Measurements from ENCODE around the gene LPP. TPM values are rescaled to one million over a fixed set of nuclear protein-coding genes. Genes with fewer than 3 reads are reported as not detected.

LPP gene
- total RNA-seq, 4 donors from 2014 or later = 45.9 to 81.1 (median 63.0) TPM

DNA sequence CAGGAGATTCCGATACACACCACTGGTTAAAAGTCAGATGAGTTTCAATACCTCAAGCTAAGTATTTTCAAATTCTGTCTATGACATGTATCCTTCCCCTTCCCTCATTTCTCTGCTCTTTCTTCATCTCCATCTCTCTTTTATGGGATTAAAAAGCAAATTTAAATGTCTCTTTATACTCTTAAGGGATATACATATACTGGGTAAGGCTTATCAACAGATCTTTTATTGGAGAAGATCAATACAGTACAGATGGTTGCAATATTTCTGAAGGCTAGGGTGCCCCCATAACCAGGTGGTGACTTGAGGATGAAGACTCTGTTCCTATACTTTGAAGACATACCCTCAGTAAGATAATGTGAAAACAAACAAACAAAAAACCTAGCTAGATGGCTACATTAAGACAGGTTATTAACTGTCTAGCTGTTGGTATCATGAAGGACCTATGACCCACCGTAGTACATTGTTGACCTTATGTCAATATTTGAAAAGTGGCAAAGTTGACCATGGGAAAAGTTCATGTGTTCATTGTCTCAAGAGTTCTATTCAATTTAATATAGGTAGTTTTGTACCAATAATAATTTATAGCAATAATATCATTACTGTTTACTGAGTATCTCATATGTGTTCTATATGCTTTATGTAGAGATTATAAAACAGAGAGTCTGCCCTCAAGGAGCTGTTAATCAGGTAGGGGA, 319.8 kb downstream of the LPP start:
- no peak overlapping the region for H3K4me3 ChIP-seq (ENCODE audit: low read depth, poor library complexity, severe bottlenecking)
- no peak for DNase-seq (ENCODE audit: low spot score in 2 of 2)
- WGBS, 2 donors = 96 to 98% methylated on average over 2 of the region's 2 CpGs
- TF ChIP-seq POLR2A (IDR thresholded peaks at IDR 0.05) = no peak
- TF ChIP-seq, protein P1, sequence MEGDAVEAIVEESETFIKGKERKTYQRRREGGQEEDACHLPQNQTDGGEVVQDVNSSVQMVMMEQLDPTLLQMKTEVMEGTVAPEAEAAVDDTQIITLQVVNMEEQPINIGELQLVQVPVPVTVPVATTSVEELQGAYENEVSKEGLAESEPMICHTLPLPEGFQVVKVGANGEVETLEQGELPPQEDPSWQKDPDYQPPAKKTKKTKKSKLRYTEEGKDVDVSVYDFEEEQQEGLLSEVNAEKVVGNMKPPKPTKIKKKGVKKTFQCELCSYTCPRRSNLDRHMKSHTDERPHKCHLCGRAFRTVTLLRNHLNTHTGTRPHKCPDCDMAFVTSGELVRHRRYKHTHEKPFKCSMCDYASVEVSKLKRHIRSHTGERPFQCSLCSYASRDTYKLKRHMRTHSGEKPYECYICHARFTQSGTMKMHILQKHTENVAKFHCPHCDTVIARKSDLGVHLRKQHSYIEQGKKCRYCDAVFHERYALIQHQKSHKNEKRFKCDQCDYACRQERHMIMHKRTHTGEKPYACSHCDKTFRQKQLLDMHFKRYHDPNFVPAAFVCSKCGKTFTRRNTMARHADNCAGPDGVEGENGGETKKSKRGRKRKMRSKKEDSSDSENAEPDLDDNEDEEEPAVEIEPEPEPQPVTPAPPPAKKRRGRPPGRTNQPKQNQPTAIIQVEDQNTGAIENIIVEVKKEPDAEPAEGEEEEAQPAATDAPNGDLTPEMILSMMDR (IDR thresholded peaks at IDR 0.05) = no peak
- intact Hi-C loops (cut with DNase I; ENCODE audit: low total_unique reads) = no loop called here

DNA sequence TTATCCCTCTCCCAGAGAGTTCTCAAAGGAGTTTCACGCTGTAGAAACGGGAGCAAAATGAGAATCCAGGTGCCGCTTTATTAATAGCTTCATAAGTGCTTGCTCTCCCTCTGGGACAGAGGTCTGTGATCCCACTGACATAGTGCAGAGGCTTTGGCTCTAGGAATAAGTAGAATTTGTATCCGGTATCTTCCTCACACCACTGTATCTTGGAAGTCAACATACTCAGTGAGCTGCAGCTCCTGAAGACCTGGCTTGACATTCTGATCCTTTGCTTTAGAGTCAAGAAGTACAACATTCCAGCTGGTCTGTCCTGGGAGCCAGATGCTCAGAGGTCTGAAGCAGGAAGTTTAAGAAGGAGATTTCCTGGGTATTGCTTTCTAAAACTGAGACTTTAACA, 323.0 kb downstream of the LPP start:
- H3K4me3 ChIP-seq (ENCODE audit: low read depth, poor library complexity, severe bottlenecking) = no peak overlapping the region
- DNase-seq (ENCODE audit: low spot score in 2 of 2) = no peak
- TF ChIP-seq, protein P1 (IDR thresholded peaks at IDR 0.05) = no peak
- TF ChIP-seq POLR2A (IDR thresholded peaks at IDR 0.05) = no peak
- WGBS, 2 donors = 69 to 86% methylated on average over 4 of the region's 4 CpGs
- intact Hi-C loops (cut with DNase I; ENCODE audit: low total_unique reads) = no loop called here

DNA sequence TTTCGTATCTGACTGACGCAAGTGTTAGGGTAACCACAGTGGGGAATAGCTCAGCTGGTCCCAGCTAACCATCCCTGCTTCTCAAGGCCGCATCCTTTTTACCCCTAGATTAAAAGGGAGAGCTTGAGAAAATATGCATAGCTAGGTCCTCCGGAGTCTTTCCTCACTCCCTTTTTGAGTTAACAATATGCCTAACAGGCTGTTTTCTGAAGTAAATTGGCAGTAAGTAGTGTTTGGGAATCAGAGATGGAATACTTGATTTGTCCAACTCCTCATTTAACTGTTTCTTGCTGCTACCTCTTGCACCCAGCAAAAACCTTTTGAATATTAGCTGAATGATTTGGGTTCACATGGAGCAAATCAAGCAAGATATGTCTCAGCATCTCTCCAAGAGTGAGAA, 326.1 kb downstream of the LPP start:
- WGBS, 2 donors = 92 to 93% methylated on average over 4 of the region's 4 CpGs
- TF ChIP-seq, protein P1 (IDR thresholded peaks at IDR 0.05) = no peak
- TF ChIP-seq POLR2A (IDR thresholded peaks at IDR 0.05) = no peak
- intact Hi-C loops (cut with DNase I; ENCODE audit: low total_unique reads) = no loop called here
- no peak for DNase-seq (ENCODE audit: low spot score in 2 of 2)
- no peak overlapping the region for H3K4me3 ChIP-seq (ENCODE audit: low read depth, poor library complexity, severe bottlenecking)

DNA sequence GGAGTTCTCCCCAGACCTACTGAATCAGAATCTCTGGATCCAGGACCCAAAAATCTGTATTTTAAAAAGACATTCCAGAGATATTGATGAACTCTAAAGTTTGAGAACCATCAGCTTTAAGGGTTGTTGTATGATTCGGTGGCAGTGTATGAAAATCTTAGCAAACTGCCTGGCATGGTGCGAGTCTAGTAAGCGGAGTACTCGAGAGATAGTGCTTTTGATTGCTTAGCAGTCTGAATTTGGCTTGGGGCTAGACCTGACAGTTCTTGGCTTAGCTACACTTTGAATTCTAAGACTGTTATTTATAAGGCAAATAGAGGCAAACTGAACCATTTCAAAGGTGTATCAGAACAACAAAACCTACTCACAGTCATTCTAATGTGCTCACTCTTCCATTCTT, 329.0 kb downstream of the LPP start:
- WGBS, 2 donors = 39 to 57% methylated on average over 4 of the region's 4 CpGs
- H3K4me3 ChIP-seq (ENCODE audit: low read depth, poor library complexity, severe bottlenecking) = no peak overlapping the region
- intact Hi-C loops (cut with DNase I; ENCODE audit: low total_unique reads) = no loop called here

DNA sequence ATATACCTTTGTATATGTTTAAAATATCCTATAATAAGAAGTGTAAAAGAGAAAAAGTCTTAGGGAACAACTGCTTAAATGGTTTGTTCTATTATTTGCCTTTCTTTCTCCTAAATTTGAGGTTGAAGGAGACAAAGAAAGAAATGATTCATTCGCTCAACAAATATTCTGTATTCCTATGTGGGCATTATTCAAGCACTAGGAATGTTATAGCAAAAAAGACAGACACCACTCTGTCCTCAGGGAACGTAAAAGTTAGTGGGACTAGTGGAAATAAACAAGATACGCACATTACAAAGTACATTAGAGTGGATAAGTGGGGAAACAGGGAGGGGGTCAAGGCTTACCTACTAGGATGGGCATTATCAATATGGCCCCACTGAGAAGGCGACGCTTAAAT, 332.2 kb downstream of the LPP start:
- no peak for TF ChIP-seq POLR2A (IDR thresholded peaks at IDR 0.05)
- TF ChIP-seq, protein P1 (IDR thresholded peaks at IDR 0.05) = no peak
- no peak overlapping the region for H3K4me3 ChIP-seq (ENCODE audit: low read depth, poor library complexity, severe bottlenecking)
- no peak for DNase-seq (ENCODE audit: low spot score in 2 of 2)
- intact Hi-C loops (cut with DNase I; ENCODE audit: low total_unique reads) = no loop called here
- WGBS, 2 donors = 94 to 95% methylated on average over 5 of the region's 5 CpGs

More for the DNA sequence above, 329.0 kb downstream of the LPP start:
- DNase-seq (ENCODE audit: low spot score in 2 of 2) = no peak
- TF ChIP-seq, protein P1 (IDR thresholded peaks at IDR 0.05) = no peak
- TF ChIP-seq POLR2A (IDR thresholded peaks at IDR 0.05) = no peak

DNA sequence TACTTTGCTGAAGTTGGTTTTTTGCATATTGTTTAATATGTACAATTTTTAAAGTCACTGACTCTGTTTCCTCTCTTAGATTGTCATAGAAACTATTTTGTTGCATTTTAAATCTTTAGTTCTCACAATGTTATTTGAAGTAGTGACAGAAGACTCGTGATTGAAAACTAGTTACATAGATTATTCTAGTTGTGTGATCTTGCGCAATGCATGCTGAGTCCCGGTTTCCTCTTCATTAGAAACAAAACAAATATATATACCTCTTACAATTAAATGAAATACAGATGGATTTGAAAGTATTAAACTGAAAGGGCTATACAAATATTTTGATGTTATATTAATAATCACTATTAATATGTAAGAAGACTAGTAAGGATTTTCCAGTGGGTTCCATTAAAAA, 333.0 kb downstream of the LPP start:
- intact Hi-C loops (cut with DNase I; ENCODE audit: low total_unique reads) = no loop called here
- no peak overlapping the region for H3K4me3 ChIP-seq (ENCODE audit: low read depth, poor library complexity, severe bottlenecking)
- 87 to 88% methylated on average over 3 of the region's 3 CpGs for WGBS, 2 donors

More for the DNA sequence above, 333.0 kb downstream of the LPP start:
- TF ChIP-seq, protein P1 (IDR thresholded peaks at IDR 0.05) = no peak
- no peak for TF ChIP-seq POLR2A (IDR thresholded peaks at IDR 0.05)
- DNase-seq (ENCODE audit: low spot score in 2 of 2) = no peak
